ENCODE data around the gene TUBB4A.

Gene TUBB4A

DNA sequence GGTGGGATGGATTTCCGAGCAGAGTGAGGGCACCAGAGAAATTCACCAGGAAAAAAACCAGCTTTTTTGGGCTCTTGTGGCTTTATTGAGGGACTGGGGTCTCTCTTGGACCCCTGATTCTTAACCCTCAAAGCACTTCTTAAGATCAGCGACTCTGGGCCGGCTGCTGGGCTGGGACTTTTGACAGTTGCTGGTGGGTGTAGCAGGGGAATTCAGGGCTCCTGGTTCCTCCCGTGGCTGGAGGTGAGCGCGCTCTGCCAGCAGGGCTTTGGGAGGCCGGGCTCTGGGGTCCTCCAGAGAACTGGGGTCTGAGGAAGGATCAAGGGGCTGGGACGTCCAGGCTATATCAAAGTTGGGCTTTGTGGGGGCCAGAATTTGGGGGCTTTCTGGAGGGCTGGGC lies 34.7 kb downstream of the TUBB4A start:
- DNase-seq (ENCODE audit: low read depth in 2 of 2): no peak

DNA sequence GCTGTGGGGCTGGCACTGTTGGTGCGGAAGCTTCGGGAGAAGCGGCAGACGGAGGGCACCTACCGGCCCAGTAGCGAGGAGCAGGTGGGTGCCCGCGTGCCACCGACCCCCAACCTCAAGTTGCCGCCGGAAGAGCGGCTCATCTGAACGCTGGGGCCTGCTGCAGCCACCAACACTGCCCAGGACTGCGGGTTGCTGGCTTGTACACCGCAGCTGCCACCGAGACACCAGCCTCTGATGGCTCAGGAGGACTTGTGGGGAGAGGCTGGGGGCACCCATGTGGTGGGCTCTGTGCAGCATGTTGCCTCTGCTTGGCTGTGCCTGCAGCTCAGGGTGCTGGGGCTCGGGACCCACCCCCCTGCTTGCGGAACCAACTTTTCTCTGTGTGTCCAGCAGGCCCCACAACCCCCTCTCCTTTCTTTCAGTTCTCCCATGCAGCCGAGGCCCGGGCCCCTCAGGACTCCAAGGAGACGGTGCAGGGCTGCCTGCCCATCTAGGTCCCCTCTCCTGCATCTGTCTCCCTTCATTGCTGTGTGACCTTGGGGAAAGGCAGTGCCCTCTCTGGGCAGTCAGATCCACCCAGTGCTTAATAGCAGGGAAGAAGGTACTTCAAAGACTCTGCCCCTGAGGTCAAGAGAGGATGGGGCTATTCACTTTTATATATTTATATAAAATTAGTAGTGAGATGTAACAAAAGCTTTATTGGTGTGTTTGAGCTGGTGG lies 35.4 kb downstream of the TUBB4A start:
- no peak for DNase-seq (ENCODE audit: low read depth in 2 of 2)

DNA sequence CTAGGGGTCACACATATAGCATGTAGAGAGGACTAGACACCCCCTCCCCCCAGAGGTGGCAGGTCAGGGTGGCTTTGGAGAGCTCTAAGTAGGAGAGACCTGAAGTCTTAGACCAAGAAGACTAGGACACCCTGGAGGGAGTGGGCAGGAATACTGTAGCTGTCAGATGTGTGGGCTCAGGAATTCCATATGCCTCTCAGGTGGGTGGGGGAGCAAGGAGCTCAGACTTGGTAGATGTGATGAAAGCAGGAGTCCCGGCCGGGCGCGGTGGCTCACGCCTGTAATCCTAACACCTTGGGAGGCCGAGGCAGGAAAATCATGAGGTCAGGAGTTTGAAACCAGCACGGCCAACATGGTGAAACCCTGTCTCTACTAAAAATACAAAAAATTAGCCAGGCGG lies 36.4 kb downstream of the TUBB4A start:
- no peak for DNase-seq (ENCODE audit: low read depth in 2 of 2)

DNA sequence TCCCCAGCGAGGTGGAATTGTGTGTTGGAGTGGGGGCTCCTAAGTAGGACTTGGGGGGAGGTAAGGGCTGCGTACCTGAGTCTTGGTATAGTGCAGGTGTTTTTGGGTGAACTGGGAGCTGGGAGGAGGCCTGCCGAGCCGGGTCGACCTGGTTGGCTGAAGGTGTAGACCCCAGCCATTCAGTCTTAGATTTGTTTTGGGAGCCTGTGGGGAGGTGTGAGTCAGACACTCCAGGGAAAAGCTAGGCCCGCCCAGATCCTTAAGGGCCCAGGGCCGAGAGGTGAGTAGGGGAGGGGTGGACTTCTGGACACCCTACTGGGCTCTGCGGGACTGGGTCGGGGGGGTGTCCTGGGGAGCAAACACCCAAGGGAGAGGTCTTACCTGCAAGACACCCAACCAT lies 37.1 kb downstream of the TUBB4A start:
- no peak for DNase-seq (ENCODE audit: low read depth in 2 of 2)

DNA sequence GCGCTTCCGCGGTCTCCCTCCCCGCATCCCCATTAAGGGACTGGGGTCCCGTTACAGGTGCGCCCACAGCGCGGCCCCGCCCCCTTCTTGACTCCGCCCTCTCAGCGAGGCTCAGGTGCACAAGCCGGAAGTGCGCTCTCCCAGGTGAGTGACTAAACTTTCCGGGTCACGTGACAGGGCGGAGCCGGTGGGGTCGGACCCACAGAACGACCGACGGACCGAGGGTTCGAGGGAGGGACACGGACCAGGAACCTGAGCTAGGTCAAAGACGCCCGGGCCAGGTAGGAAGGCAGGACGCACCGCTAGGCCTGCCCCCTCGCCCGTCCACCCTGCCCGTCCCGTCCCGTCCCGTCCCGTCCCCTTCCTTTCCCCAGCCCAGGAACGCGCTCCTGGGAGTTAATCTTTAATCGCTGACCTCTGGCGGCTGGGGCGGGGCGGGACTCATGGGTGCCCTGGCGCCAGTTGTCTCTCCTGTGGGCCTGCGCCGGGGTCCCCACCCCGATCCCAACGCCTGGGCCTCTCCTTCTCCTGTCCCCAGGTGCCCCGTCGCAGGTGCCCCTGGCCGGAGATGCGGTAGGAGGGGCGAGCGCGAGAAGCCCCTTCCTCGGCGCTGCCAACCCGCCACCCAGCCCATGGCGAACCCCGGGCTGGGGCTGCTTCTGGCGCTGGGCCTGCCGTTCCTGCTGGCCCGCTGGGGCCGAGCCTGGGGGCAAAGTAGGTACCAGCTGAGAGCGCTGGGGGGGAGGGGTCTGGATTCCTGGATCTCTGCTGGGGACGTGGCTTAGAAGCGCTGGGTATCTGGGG lies 37.8 kb downstream of the TUBB4A start, which contains the start of gene CRB3:
CRB3 (plus strand) TSS at position 202 of the 804 bp plus-strand sequence; CDS start at position 633, 431 bp downstream.
- DNase-seq (ENCODE audit: low read depth in 2 of 2): no peak

DNA sequence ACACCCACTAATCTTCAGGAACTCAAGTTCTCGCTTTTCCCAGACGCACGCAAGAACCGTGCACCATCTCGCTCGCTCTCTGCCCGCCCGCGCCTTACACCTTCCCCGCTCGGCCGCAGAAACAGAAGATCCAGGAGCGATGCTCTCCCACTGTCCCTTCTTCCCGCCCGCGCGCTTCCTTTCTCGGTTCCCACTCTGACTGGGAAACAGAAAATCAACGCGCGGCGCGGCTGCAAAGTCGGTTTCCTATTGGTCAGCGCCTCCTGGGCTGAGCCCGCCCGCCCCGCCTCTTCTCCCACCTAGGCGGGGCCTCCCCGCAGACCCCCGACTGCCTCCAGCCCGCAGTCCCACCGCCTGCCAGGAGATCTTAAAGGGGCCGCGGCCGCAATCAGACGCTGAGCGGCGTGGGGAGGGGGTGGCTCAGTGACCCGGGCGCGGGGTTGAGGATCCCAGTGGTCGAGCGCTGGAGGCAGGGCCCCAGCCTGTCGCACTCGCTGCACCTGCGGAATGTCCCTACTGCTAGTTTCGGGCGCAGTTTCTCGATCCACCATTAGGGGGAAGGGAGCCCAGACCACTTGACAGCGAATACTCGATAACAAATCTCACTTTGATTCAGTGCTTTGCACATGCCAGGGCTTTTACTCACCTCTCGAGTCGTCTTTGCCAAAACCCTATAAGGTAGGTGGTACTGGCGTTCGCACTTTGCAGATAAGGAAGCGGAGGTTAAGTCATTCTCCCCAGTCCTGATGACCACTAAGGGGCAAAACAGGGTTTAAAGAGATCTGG lies 41.8 kb downstream of the TUBB4A start:
- peak; percentile 94 for DNase-seq (ENCODE audit: low read depth in 2 of 2)

DNA sequence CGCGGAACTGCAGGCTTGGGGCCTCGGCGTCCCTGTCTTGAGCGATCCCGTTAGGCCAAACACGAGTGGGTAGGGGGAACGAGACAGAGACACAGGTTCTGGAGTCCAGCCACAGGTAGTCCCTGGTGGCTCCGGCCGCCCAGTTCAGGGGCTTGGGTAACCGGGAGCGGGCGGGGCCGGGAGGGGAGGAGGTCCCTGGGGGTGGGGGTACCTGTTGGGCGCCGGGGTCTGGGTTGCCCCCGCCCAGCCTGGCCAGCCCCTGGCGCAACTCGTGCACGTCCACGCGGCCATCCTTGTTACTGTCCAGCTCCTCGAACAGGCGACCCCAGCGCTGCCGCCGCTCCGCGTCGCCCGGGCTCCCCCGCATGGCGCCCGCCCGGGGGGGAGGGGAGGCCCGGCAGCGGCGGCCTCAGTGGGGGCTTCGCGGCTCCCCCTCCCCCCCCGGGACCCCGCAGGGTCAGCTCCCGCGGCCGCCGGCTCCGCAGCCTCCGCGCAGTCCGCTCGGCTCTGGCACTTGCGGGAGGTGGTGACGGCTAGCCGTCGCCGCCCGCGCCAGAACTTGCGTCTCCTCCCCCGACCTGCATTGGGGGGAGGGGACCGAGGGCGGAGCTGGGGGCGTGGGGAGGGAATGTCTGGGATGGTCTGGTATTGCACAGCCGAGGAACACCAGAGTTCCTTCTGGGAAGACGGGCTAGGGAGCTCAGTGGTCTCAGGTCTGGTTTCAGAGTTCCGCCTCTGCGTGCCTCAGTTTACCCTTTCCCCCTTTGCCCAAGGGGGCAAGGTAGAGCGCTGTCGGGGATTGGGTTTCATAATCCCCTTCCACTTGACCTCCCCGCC lies 42.6 kb downstream of the TUBB4A start, which contains the start of gene SLC25A23:
SLC25A23 (minus strand) TSS at position 531 of the 837 bp plus-strand sequence; CDS start at position 367, 164 bp downstream.
- peak in 1 of 2 donors; percentile 53 for DNase-seq (ENCODE audit: low read depth in 2 of 2)

DNA sequence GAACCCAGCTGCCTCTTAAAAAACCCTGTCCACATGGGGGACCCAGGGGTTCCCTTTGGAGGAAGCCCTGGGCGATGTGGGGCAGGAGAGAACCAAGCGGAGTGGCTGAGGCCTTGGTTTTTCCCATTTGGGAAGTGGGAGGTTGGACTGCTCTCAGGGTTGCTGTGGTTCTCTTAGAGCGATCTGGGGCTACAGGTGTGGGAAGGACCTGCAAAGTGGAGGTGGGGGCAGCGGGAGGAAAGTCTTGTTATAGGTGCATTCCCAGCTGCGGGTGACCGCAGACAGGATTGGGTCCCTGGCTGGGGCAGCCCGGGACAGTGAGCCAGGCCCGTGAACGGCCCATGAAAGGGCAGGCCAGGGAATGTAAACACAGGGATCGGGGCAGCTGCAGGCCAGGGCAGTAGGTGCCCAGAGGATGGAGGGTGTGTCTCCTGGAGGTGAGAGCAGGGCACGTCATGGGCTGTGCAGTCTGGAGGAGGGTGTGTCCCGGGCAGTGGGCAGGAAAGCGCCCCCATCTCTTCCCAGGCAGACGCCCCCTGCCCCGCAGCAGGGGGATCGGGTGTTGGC lies 43.3 kb downstream of the TUBB4A start:
- no peak for DNase-seq (ENCODE audit: low read depth in 2 of 2)

DNA sequence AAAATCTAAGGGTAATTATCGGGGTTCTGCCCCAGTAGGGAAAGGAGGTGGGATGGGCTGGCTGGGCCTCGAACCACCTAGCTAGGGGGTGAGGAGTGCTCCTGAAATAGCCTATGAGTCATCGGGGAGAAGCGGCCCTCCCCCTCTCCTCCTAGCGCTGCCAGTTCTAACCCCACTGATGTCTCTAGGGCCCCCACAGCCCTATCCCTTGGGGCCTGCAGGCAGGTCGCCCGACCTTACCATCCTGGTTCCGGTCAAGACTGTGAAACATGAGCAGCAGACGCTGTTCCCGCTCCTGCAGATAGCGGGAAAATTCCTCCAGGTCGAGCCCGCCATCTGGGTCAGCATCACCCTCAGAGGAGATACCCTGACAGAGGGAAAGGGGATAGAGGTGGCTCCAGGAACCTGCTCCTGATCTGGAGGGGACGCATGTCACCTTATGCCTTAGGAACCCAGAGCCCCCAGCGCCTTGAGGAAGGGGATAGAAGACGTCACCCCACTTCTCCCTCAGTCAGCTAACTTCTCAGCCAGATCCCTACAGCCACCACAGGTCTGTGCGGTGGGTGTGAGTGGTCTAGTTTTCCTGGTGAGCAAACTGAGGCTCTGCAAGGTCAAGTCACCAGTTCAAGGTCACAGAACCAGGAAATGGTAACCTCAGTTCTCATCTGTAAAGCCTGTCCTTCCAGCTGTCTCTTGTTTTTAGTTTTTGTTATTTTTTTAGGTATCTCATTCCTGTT lies 44.0 kb downstream of the TUBB4A start:
- DNase-seq (ENCODE audit: low read depth in 2 of 2): no peak

DNA sequence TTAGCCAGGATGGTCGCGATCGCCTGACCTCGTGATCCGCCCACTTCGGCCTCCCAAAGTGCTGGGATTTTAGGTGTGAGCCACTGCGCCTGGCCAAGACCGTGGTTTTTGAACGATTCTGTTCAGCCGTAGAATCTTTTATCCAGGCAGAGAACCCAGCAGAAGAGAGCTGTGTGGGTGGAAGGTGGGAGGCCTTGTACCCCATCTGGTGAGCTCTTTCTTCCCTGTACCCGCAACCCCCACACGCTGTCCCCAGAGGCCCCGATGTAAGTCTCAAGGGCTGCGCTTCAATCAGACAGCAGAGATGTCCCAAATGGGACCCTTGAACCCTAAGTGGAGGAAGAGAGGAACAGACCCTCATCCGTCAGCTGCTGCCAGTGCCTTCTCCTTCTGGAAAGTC lies 46.2 kb downstream of the TUBB4A start:
- DNase-seq (ENCODE audit: low read depth in 2 of 2): no peak

DNA sequence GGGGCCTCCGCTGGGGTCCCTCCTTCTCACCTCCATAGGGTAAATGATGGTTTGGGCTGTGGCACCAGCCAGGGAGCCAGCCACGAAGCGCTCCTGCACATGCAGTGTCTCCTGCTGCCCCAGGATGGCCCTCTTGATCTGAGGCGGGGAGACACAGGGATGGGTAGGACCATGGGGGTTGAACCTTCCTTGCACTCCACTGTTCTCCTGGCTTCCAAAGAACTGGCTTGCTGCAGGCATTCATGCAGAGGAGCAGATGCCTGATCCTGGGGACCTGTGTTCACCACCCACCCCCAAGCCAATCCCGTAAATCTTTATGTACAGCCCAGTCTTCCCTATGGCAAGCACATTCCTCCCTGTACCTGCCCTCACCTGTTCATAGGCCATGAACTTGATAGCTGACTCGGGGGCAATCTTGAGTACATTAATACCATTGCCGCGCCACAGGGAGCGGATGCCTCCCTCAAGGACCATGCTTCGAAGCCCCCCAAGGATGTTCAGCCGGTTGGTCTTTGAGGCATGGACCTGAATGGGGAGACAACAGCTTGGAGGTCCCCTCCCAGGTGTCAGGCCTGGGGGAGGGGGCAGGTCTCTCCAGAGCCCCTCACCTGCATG lies 48.1 kb downstream of the TUBB4A start:
- DNase-seq (ENCODE audit: low read depth in 2 of 2): no peak

DNA sequence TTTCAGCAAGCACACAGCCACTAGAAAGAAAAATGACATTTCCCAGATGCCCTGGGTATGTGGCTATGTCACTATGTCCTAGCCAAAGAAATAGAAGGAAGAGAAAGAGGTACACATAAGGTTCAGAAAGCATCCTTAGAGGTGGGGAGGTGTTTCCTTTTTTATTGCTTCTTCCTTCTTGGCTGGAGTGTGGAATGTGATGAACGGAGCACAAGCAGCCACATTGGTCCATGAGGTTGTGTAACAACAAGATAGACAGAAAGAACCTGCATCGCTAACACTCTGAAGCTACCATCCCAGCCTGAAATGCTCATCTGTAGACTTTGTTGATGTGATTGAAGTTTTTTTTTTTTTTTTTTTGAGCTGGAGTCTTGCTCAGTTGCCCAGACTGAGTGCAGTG lies 49.2 kb downstream of the TUBB4A start:
- DNase-seq (ENCODE audit: low read depth in 2 of 2): no peak

DNA sequence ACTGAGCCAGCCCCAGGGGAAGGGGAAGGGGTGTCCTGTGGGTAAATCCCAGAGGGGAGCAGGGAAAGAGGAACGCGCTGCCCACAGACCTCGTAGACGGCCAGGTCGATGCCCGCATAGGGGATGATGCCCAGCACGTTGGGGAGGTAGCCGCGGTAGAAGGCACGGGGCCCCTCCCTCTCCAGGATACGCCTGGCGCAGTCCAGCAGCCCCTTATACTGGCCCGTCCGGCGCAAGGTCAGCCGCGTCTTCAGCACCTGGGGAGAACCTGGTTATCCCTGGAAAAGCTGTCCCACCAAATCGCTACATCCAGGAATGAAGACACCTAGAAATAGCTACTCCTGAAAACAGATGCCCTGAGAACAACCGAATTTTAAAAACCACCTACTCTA lies 49.9 kb downstream of the TUBB4A start:
- no peak for DNase-seq (ENCODE audit: low read depth in 2 of 2)

DNA sequence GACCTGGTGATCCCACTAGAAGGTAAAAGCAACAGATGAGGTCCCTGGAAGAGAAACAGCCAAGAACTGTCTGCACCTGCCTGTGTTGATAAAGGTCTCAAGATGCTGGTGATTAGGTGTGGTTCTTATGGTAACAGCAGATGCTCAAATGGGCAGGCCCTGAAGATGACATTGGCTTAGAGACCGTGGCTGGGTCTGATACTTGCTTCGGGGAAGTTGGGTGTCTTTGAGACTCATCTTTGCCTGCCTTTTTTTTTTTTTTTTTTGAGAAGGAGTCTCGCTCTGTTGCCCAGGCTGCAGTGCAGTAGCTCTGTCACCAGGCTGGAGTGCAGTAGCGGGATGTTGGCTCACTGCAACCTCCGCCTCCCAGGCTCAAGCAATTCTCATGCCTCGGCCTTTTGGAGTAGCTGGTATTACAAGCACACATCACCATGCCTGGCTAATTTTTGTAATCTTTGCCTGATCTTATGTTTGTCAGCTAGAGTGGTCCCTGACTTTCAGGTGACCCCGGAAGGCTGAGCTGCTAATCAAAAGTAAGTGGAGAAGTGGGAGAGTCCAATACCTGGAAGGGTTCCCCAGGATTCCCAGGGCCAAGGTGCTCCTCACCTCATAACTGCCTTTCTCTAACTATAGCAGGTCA lies 50.4 kb downstream of the TUBB4A start:
- no peak for DNase-seq (ENCODE audit: low read depth in 2 of 2)

DNA sequence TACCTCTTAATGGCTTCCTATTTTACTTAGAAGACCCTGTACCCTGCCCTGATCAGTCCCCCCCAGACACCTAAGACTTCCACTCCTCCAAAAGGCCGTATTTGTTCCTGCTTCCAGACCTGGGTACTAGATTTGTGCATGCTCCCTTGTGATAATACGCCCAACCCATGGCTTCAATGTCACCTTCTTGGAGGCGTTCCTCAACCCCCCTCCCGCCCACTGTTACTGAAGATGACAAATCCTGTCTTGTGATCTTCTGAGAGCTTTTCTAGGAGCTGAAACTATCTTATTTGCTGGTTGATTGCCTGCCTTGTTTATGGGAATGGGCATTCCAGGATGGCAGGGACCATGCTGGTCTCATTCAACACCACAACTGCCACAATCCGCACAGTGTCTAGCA lies 51.9 kb downstream of the TUBB4A start:
- no peak for DNase-seq (ENCODE audit: low read depth in 2 of 2)

DNA sequence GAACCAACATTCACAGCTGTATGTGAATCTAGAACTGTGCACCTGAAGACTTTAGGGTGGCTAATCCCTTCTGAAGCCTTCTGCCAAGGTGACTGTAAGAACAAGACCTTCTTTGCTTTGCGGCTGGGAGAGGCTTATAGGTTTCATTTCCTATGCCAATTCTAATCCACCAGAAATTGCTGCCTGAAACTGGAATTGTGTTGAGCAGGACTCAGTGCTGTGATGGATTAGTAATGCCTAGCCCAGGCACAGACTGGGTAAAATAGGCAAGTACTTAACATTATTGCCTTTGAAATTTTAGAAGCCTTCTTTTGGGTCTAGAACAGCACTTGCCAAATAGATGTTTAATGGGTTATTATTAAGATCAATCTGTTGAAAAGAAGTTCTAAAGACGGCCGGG lies 54.1 kb downstream of the TUBB4A start:
- DNase-seq (ENCODE audit: low read depth in 2 of 2): no peak

DNA sequence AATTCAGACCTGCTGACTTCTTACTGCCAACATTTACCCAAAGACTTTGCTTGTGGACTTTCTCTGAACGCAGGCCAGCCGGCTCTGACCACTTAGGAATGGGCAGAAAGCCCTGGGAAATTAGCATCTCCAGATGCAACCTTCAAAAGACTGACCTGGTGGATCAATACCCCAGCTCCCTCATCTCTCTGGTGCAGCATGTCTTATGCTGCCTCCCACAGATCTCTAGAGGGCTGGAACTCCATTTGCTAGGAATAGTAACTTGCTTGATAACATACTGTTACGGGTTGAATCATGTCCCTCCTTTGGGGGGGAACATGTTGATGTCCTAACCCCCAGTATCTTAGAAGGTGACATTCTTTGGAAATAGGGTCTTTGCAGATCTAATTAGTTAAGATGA lies 55.7 kb downstream of the TUBB4A start:
- DNase-seq (ENCODE audit: low read depth in 2 of 2): no peak

Measured in stimulated activated CD8-positive, alpha-beta memory T cell treated with anti-CD3 and anti-CD28 coated beads, Interleukin-7, amount 100 ng/mL, for 4 hours (primary cell).